Smooth muscle cell of the brain vasculature (primary cell): ENCODE results near the gene DOCK8.

Experiments
- DNase-seq: peaks from one replicate; pipeline ENCODE4 v3.0.0-alpha.2; 2012; ENCODE audit warnings: low read depth, low spot score

DOCK8 gene

GRCh38 chr9:306907-307306, 92.2 kb downstream of the DOCK8 start:
- DNase-seq: no peak

GRCh38 chr9:311841-312240, 97.2 kb downstream of the DOCK8 start:
- no peak for DNase-seq

GRCh38 chr9:312596-313320, 98.1 kb downstream of the DOCK8 start:
- no peak for DNase-seq

DNA sequence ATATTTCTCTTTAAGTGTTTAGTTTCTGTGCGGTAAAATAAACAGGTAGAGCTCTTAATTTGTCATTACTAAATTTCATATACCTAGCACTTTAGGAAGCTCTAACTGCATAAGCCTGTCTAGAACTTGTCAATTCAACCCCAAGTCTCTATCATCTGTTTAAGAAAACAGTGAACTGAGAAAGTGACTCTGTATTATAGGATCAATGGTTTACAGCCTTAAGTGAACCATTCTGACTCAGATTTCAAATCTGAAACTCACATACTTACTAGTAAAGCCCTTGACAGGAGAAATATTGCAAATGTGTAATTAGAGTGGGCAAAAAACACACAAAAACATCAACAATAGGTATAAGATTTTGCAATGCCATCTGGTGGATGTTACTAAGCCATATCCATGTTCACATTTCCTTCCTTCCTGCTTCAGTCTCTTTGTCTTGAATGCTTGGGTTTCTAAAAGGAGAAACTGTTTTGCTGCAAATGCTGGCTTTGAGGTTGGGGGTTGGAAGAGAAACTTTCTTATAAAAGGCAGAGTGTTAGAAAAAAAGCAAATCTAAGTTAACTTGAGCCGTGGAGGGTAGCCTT, 101.8 kb downstream of the DOCK8 start:
- DNase-seq: no peak

GRCh38 chr9:318646-319045, 104.0 kb downstream of the DOCK8 start:
- no peak for DNase-seq

DNA sequence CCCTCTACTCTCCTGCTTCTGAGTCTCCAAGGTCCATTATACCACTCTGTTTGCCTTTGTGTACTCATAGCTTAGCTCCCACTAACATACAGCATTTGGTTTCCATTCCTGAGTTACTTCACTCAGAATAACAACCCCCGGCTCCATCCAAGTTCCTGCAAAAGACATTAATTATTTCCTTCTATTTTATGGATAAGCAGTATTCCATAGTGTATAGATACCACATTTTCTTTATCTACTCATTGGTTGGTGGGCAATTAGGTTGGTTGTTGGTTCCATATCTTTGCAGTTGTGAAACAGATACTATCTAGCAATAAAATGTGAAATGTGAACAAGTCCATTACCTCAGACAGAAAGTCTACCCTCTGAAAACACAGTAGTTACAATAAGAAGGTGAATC, 110.3 kb downstream of the DOCK8 start:
- DNase-seq: no peak

GRCh38 chr9:326667-327066, 112.0 kb downstream of the DOCK8 start:
- DNase-seq: no peak

DNA sequence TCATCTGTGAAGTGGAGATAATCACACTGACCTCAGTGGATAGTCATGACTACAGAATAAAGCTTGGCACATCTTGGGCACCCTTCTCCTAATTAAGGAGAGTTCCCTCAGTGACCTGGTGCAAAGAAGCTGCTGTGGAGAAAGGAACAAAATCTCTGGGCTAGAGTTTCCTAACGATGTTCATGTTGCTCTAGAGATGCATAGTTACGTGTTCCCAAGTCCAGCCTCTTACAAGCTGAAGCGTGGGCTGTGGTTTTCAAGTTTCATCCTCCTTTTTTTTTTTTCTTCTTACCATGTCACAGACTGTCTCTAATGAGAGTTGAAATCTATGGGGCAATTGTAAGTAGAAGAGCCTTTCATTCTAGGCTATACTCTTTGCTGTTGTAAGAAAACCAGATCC, 113.8 kb downstream of the DOCK8 start:
- no peak for DNase-seq

DNA sequence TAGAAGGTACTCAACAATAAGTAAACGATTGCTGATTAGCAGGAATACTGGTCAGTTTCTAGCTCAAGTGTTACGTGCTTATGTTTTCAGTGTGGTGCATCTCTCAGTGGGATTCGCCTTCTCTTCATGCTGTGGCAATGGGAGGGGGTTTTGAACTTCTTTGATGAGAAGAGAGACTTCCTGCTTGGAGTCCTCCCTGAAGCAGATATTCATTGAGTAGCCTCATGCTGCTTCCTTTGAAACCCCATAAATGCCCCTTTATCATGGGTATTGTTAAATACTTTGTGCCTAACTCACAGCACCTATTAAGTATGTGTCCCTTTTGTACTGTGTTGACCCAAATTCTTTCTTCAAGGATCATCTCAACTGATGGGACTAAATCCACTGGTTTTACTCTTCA, 116.5 kb downstream of the DOCK8 start:
- no peak for DNase-seq

GRCh38 chr9:335373-335772, 120.7 kb downstream of the DOCK8 start:
- DNase-seq: no peak

- no peak for DNase-seq
Observed at GRCh38 chr9:336039-336438, 121.4 kb downstream of the DOCK8 start.

DNA sequence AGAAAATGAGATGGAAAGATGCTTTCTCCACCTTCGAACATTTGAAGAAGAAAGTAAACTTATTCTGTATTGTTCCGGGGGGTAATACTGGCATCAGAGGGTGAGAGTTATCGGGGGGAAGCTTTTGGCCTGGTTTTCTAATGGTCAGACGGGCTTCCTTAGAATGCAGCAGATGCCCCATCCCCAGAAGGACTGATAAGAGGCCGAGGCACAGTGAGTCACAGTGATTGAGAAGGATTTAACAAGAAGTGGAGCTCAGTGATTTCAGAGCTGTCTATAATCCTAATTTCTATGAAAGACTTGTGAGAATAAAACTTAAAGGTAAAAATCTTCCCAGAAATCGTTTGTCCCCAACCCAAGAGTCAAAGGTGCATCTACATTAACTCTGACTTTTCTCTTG, 123.9 kb downstream of the DOCK8 start:
- no peak for DNase-seq

- DNase-seq: no peak
Observed at GRCh38 chr9:341634-342421, 127.2 kb downstream of the DOCK8 start.

- DNase-seq: no peak
Observed at GRCh38 chr9:343773-344172, 129.1 kb downstream of the DOCK8 start.

GRCh38 chr9:346111-346571, 131.5 kb downstream of the DOCK8 start:
- no peak for DNase-seq

- DNase-seq: no peak
Observed at GRCh38 chr9:347667-348292, 133.1 kb downstream of the DOCK8 start.

GRCh38 chr9:350384-350783, 135.7 kb downstream of the DOCK8 start:
- DNase-seq: no peak

- no peak for DNase-seq
Observed at GRCh38 chr9:351916-352315, 137.3 kb downstream of the DOCK8 start.

- DNase-seq: no peak
Observed at GRCh38 chr9:353077-353476, 138.4 kb downstream of the DOCK8 start.

DNA sequence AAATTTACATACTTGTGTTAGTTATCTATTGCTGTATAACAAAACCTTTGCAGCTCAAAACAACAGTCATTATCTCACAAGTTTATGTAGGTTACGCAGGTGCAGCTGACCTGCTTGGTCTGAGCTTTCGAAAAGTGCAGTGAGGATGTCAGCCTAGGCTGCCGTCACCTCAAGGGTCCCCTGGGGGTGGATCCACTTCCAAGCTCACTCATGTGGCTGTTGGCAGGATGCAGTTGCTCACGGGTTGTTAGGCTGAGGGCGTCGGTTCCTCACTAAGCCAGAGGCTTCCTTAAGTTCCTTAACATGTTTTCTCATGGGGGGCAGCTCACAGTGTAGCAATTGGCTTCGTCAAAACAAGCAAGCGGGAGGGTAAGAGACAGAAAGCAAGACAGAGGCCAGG, 139.8 kb downstream of the DOCK8 start:
- DNase-seq: no peak

GRCh38 chr9:357560-357959, 142.9 kb downstream of the DOCK8 start:
- no peak for DNase-seq

- no peak for DNase-seq
Observed at GRCh38 chr9:362561-363273, 148.1 kb downstream of the DOCK8 start.
